H1 (cell line): Measurements from ENCODE around the gene HIVEP2. TPM values are rescaled to one million over a fixed set of nuclear protein-coding genes. Genes with fewer than 3 reads are reported as not detected.

Source experiments
- CEBPB ChIP-seq: IDR thresholded peaks from 2 replicates; pipeline ENCODE4 v1.6.1; 2012; ENCODE audit warnings: low read depth, low read length
- SUZ12 ChIP-seq: fragments of 200-600 bp; sonication (generic); IDR thresholded peaks from 2 replicates; pipeline ENCODE4 v1.6.1; 2012; ENCODE audit warnings: mild to moderate bottlenecking, inconsistent platforms, low read length, moderate library complexity, mixed read lengths
- TAF7 ChIP-seq: optimal IDR thresholded peaks from 2 replicates; pipeline ENCODE3; 2011; ENCODE audit warnings: low read depth, mild to moderate bottlenecking, inconsistent platforms, low read length, moderate library complexity, borderline replicate concordance
- polyA plus RNA-seq, 7 experiments: library from polyadenylated mRNA; depleted of rRNA in 3 of 7; stranded (reverse) in 5 of 7; unstranded in 2 of 7; fragments of >200 nt in 5 of 7; fragments of 200-250 nt in 2 of 7; gene quantifications; 1 replicate in 5 of 7; 2 replicates in 1 of 7; 4 replicates in 1 of 7; pipeline versions ENCODE4 v1.2.1 to v1.2.3, GENCODE V29; 2011 to 2013; ENCODE audit warnings: missing spikeins in 2 of 7, mixed read lengths in 2 of 7
- total RNA-seq: library from RNA; stranded (reverse); fragmentation: NEBNext Ultra II Directional; extraction: Animal tissue kit (Norgen Biotek cat#: 25700); gene quantifications from 2 replicates; pipeline ENCODE4 v1.2.1, GENCODE V29; 2021

HIVEP2 gene
- total and polyA plus RNA-seq, 2 of the 8 experiments (the other 6 are each of a cell fraction or from before 2014, with no cell fraction given) = 2.2 to 6.1 TPM

DNA sequence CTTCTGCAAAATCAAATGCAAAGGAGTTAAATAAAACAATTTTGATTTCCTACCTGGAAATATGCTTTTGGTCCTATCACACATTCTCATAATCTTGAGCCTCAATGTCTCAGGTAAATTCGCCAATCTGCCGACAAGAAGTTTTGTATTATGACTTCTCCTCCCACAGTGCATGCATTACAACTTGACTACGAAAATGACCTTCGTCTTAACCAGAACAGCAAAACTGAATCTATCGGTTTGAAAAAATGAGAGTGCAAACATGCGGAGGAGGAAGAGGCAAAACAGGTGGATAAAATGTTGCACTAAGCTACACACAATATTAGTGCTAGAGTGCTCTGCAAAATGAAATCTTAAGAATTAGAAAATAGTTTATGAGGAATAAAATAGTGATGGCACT lies 43.4 kb downstream of the HIVEP2 start (continued):
- TF ChIP-seq TAF7 (no peak), CEBPB (no peak), SUZ12 (no peak)
